SK-N-SH treated with all-trans-retinoic acid at 6 μM for 48 hours (cell line): ENCODE data around the gene DUSP14.
"Not testable (repeated sequence)": the region's sequence is repeated elsewhere in the genome, so short reads cannot be mapped to it uniquely, and the experiment has no call there.

ENCODE experiments used
- ATAC-seq: fragments of 200-7000 bp; cut with Tn5 transposase; 3 replicates; pipeline ENCODE4 v1.9.1; 2020; ENCODE audit warnings: mild to moderate bottlenecking, moderate library complexity
- ARNTL ChIP-seq: fragments of 450-650 bp; formaldehyde crosslinking; IDR thresholded peaks from 2 replicates; pipeline ENCODE4 v1.5.0; 2020; ENCODE audit warnings: low read depth, mild to moderate bottlenecking, moderate library complexity, borderline replicate concordance
- BACH2 ChIP-seq: fragments of 250-450 bp; sonication (Bioruptor Pico); IDR thresholded peaks from 2 replicates; pipeline ENCODE4 v1.9.0; 2021; ENCODE audit warnings: mild to moderate bottlenecking, borderline replicate concordance
- CREB5 ChIP-seq: fragments of 250-450 bp; sonication (Bioruptor Pico); IDR thresholded peaks from 2 replicates; pipeline ENCODE4 v1.5.1; 2020; ENCODE audit warnings: low read depth, mild to moderate bottlenecking, moderate library complexity
- CSDC2 ChIP-seq: fragments of 250-450 bp; sonication (Bioruptor Pico); IDR thresholded peaks from 2 replicates; pipeline ENCODE4 v1.5.0; 2020; ENCODE audit warnings: mild to moderate bottlenecking, moderate library complexity
- CSRNP3 ChIP-seq: fragments of 250-450 bp; sonication (Bioruptor Pico); IDR thresholded peaks from 2 replicates; pipeline ENCODE4 v1.5.1; 2021; ENCODE audit warnings: mild to moderate bottlenecking, moderate library complexity
- ESRRG ChIP-seq: fragments of 250-450 bp; sonication (Bioruptor Pico); IDR thresholded peaks from 2 replicates; pipeline ENCODE4 v1.6.1; 2021; ENCODE audit warnings: mild to moderate bottlenecking
- GLIS3 ChIP-seq: fragments of 250-450 bp; sonication (Bioruptor Pico); IDR thresholded peaks from 2 replicates; pipeline ENCODE4 v1.5.0; 2020; ENCODE audit warnings: mild to moderate bottlenecking, moderate library complexity
- OSR1 ChIP-seq: fragments of 250-450 bp; sonication (Bioruptor Pico); IDR thresholded peaks from 2 replicates; pipeline ENCODE4 v1.8.0; 2022; ENCODE audit warnings: moderate library complexity, mild to moderate bottlenecking, inconsistent platforms
- PPARA ChIP-seq: fragments of 250-450 bp; sonication (Bioruptor Pico); IDR thresholded peaks from 2 replicates; pipeline ENCODE4 v1.5.0; 2020; ENCODE audit warnings: mild to moderate bottlenecking, borderline replicate concordance
- RARB ChIP-seq: fragments of 250-450 bp; sonication (Bioruptor Pico); IDR thresholded peaks from 2 replicates; pipeline ENCODE4 v1.8.0; 2021; ENCODE audit warnings: mild to moderate bottlenecking, moderate library complexity
- SNAI2 ChIP-seq: fragments of 250-450 bp; sonication (Bioruptor Pico); IDR thresholded peaks from 2 replicates; pipeline ENCODE4 v1.5.0; 2020; ENCODE audit warnings: mild to moderate bottlenecking, moderate library complexity
- TCF4 ChIP-seq: fragments of 250-450 bp; sonication (Bioruptor Pico); IDR thresholded peaks from 2 replicates; pipeline ENCODE4 v1.8.0; 2021; ENCODE audit warnings: mild to moderate bottlenecking, moderate library complexity, borderline replicate concordance
- TOX ChIP-seq: fragments of 250-450 bp; sonication (Bioruptor Pico); IDR thresholded peaks from 2 replicates; pipeline ENCODE4 v1.8.0; 2021; ENCODE audit warnings: mild to moderate bottlenecking, moderate library complexity, borderline replicate concordance
- ZC3H10 ChIP-seq: fragments of 250-450 bp; sonication (Bioruptor Pico); IDR thresholded peaks from 2 replicates; pipeline ENCODE4 v1.5.1; 2021; ENCODE audit warnings: mild to moderate bottlenecking, moderate library complexity
- ZFP3 ChIP-seq: fragments of 250-450 bp; sonication (Bioruptor Pico); IDR thresholded peaks from 2 replicates; pipeline ENCODE4 v1.5.0; 2020; ENCODE audit warnings: mild to moderate bottlenecking, moderate library complexity
- ZNF565 ChIP-seq: fragments of 450-650 bp; formaldehyde crosslinking; conservative IDR thresholded peaks from 2 replicates; pipeline ENCODE4 v1.5.0; 2020; ENCODE audit warnings: low read depth, mild to moderate bottlenecking, moderate library complexity
- ZNF8 ChIP-seq: fragments of 450-650 bp; formaldehyde crosslinking; IDR thresholded peaks from 2 replicates; pipeline ENCODE4 v1.5.0; 2020; ENCODE audit warnings: mild to moderate bottlenecking, moderate library complexity
- TF ChIP-seq, protein P1 (sequence below): fragments of 250-450 bp; sonication (Bioruptor Pico); IDR thresholded peaks from 2 replicates; pipeline ENCODE4 v1.5.0; 2020; ENCODE audit warnings: mild to moderate bottlenecking, moderate library complexity
- TF ChIP-seq, protein P2 (sequence below): fragments of 250-450 bp; sonication (Bioruptor Pico); IDR thresholded peaks from 2 replicates; pipeline ENCODE4 v1.8.0; 2021; ENCODE audit warnings: low read depth, mild to moderate bottlenecking, moderate library complexity, borderline replicate concordance

The DUSP14 gene

GRCh38 chr17:37507111-37507510, 17.4 kb downstream of the DUSP14 start:
- no peak for TF ChIP-seq GLIS3
- no peak for TF ChIP-seq ZFP3 (CRISPR knock-in tag)
- TF ChIP-seq PPARA (CRISPR knock-in tag), result no peak
- no peak for TF ChIP-seq ZNF8 (CRISPR knock-in tag)
- TF ChIP-seq TOX (CRISPR knock-in tag), result no peak
- no peak for TF ChIP-seq CSDC2 (CRISPR knock-in tag)
- no peak for TF ChIP-seq TCF4 (CRISPR knock-in tag)
- no peak for TF ChIP-seq BACH2 (CRISPR knock-in tag)
- TF ChIP-seq OSR1 (CRISPR knock-in tag), result no peak
- TF ChIP-seq RARB (CRISPR knock-in tag), result no peak
- no peak for TF ChIP-seq ARNTL (CRISPR knock-in tag)
- no peak; the same call in 2 of the 3 replicates for ATAC-seq

DNA sequence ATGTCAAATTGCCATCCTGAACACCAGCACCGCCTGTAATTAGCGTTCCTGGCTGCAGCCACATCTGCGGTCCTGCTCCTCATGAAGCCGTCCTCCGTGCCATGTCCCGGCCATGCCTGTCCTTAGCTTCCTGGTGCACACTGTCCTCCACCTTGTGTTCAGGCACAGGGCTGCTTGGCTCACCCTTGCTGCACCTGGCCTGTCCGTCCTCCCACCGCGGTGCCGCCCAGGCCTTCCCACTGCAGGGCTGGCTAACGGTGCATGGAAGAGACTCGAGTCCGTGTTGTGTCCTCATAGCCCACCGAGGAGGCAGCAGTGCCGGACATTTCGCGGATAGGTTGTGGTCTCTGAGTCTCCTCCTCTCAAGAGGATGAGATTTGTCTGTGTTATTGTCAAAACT, 20.4 kb downstream of the DUSP14 start:
- ATAC-seq, result no peak
- no peak for TF ChIP-seq ZNF565 (CRISPR knock-in tag)
- no peak for TF ChIP-seq RARB (CRISPR knock-in tag)
- no peak for TF ChIP-seq BACH2 (CRISPR knock-in tag)
- TF ChIP-seq, protein P1, sequence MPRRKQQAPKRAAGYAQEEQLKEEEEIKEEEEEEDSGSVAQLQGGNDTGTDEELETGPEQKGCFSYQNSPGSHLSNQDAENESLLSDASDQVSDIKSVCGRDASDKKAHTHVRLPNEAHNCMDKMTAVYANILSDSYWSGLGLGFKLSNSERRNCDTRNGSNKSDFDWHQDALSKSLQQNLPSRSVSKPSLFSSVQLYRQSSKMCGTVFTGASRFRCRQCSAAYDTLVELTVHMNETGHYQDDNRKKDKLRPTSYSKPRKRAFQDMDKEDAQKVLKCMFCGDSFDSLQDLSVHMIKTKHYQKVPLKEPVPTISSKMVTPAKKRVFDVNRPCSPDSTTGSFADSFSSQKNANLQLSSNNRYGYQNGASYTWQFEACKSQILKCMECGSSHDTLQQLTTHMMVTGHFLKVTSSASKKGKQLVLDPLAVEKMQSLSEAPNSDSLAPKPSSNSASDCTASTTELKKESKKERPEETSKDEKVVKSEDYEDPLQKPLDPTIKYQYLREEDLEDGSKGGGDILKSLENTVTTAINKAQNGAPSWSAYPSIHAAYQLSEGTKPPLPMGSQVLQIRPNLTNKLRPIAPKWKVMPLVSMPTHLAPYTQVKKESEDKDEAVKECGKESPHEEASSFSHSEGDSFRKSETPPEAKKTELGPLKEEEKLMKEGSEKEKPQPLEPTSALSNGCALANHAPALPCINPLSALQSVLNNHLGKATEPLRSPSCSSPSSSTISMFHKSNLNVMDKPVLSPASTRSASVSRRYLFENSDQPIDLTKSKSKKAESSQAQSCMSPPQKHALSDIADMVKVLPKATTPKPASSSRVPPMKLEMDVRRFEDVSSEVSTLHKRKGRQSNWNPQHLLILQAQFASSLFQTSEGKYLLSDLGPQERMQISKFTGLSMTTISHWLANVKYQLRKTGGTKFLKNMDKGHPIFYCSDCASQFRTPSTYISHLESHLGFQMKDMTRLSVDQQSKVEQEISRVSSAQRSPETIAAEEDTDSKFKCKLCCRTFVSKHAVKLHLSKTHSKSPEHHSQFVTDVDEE, result no peak
- no peak for TF ChIP-seq GLIS3
- TF ChIP-seq, protein P2, sequence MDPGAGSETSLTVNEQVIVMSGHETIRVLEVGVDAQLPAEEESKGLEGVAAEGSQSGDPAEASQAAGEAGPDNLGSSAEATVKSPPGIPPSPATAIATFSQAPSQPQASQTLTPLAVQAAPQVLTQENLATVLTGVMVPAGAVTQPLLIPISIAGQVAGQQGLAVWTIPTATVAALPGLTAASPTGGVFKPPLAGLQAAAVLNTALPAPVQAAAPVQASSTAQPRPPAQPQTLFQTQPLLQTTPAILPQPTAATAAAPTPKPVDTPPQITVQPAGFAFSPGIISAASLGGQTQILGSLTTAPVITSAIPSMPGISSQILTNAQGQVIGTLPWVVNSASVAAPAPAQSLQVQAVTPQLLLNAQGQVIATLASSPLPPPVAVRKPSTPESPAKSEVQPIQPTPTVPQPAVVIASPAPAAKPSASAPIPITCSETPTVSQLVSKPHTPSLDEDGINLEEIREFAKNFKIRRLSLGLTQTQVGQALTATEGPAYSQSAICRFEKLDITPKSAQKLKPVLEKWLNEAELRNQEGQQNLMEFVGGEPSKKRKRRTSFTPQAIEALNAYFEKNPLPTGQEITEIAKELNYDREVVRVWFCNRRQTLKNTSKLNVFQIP (CRISPR knock-in tag), result no peak
- no peak for TF ChIP-seq TCF4 (CRISPR knock-in tag)

DNA sequence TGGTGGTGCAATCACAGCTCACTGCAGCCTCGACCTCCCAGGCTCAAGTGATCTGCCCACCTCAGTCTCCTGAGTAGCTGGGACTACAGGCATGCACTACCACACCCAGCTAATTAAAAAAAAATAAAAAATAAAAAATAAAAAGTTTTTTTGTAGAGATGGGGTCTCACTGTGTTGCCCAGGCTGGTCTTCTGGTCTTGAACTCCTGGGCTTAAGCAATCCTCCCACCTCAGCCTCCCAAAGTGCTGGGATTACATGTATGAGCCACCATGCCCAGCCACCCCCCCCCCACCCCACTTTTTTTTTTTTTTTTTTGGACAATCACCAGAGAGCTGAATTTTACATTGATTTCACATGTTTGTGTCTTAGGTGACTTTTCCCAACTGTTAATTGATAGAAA, 22.0 kb downstream of the DUSP14 start:
- not testable (repeated sequence) for ATAC-seq

DNA sequence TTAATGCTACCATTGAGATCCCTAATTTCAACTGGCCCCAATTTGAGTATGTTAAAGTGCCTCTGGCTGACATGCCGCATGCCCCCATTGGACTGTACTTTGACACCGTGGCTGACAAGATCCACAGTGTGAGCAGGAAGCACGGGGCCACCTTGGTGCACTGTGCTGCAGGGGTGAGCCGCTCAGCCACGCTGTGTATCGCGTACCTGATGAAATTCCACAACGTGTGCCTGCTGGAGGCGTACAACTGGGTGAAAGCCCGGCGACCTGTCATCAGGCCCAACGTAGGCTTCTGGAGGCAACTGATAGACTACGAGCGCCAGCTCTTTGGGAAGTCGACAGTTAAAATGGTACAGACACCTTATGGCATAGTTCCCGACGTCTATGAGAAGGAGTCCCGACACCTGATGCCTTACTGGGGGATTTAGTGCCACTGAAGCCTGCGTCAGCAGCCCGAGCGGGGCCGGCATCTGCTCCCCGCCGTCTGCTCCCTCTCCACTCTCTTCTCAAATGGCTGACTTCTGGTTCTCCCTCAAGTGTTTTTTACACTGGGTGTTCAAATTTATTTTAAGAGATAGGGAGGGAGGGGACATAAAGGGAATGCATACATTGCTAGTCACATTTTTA, 22.9 kb downstream of the DUSP14 start:
- ATAC-seq, result no peak
- TF ChIP-seq ESRRG (CRISPR knock-in tag), result no peak
- TF ChIP-seq GLIS3, result no peak
- TF ChIP-seq OSR1 (CRISPR knock-in tag), result no peak
- no peak for TF ChIP-seq CSDC2 (CRISPR knock-in tag)

DNA sequence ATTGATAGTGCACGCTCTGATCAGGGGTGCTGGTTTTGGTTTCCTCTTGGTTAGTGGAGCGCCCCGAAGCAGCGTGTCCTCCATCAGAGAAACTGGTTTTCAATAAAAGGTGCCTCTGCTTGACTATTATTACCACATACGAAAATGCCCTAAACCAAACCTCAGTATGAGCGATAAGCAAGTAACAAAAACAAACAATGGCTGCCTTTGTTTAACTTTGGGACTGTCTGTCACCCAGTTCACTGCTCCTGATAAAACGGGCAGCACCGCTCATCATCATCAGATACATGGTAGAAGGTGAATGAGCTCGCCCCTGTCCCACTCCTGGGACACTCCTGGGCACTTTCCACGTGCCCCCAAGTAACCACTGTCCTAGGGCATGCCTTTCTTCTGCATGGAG, 24.0 kb downstream of the DUSP14 start:
- TF ChIP-seq ZNF8 (CRISPR knock-in tag) (no peak), SNAI2 (CRISPR knock-in tag) (no peak), ZC3H10 (CRISPR knock-in tag) (no peak), CREB5 (CRISPR knock-in tag) (no peak), CSRNP3 (CRISPR knock-in tag) (no peak), OSR1 (CRISPR knock-in tag) (no peak), RARB (CRISPR knock-in tag) (no peak)
- TF ChIP-seq, all 23 proteins: peak for 0
- ATAC-seq, result no peak
